ENCODE data around the gene AUTS2. TPM values are rescaled to one million over a fixed set of nuclear protein-coding genes. Genes with fewer than 3 reads are reported as not detected.

Gene AUTS2
- total and polyA plus RNA-seq, 10 of the 15 experiments (the other 5 are each of a cell fraction or from before 2014, with no cell fraction given), result 6.4 to 55.6 (median 21.6) TPM

- TF ChIP-seq ZBTB40 (IDR thresholded peaks at IDR 0.05; ENCODE audit: borderline replicate concordance) (no peak), BCLAF1 (IDR thresholded peaks at IDR 0.05) (no peak), E4F1 (IDR thresholded peaks at IDR 0.05; ENCODE audit: borderline replicate concordance, partially characterized antibody) (no peak), SREBF1 (IDR thresholded peaks at IDR 0.05; ENCODE audit: low read length) (no peak), IRF4 (IDR thresholded peaks at IDR 0.05; ENCODE audit: low read depth, low read length) (no peak), ZSCAN29 (IDR thresholded peaks at IDR 0.05) (no peak)
These were observed 177.0 kb downstream of the AUTS2 start (continued) for GRCh38 chr7:69775231-69775771.

All from GM12878 (cell line).